HG02678 (cell line): Measurements from ENCODE around the gene STARD3NL.
"Not testable (repeated sequence)": the region's sequence is repeated elsewhere in the genome, so short reads cannot be mapped to it uniquely, and the experiment has no call there.

ENCODE experiments used
- ATAC-seq: cut with Tn5 transposase; IDR thresholded peaks from one replicate; pipeline ENCODE4 v1.9.1; 2021; ENCODE audit warnings: mild to moderate bottlenecking, moderate library complexity; ENCODE audit not compliant: unreplicated experiment

STARD3NL gene

DNA sequence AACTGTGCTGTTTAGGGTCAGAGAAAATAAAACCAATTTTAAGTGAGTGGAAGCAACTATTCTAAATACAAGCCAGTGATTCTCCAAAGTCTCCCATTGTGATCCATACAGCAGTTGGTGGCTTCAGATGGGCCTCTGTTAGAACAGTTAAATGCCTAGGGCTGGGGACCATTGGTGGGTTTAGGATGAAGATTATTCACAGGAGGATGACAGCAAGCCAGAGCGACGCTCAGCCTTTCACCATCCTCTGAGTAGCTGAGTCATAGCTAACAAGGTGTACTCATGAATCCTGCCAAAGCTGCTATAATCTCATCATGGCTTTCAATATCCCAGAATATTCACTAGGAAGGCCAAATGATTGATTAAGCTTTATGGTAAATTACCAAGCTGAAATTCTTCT lies 39.6 kb downstream of the STARD3NL start:
- ATAC-seq, result no peak

DNA sequence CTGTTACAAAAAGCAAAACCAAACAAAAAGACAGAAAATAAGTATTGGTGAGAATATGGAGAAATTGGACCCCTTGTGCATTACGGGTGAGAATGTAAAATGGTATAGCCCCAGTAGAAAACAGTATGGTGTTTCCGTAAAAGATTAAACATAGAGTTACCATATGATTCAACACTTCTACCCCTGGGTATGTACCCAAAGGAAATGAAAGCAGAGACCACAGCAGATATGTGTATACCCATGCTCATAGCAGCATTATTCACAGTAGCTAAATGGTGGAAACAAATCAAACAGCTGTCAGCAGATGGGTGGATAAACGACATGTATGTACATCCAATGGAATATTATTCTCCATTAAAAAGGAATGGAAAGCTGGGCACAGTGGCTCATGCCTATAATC lies 42.4 kb downstream of the STARD3NL start:
- peak; percentile 51 for ATAC-seq

DNA sequence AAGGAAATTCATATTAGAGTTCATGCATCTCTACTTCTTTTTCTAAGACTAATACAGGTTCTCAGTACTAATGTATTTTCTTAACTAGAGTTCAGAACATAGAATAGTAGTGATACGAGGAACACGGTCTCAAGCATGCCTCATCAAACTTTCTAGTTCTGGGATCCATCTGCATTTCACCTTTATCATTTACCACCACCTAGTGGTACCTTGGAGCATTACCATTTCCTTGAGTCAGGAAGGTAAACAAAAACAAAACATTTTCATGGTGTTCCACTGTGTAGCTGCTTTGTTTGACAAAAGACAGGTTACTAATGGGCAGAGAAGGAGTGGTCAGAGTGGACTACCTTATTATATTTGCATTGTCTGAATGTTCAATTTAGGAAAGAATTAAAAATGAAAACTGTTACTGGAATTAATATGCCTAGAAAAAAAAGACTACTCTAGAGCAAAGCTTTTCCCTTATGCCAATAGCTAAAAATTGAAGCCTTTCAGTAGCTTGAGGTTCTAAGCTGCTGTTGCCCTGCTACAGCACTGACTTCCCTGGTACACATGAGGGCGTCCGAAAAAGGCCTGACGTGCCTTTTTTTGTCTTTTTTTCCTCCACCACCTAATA lies 44.5 kb downstream of the STARD3NL start:
- ATAC-seq, result peak; percentile 49

DNA sequence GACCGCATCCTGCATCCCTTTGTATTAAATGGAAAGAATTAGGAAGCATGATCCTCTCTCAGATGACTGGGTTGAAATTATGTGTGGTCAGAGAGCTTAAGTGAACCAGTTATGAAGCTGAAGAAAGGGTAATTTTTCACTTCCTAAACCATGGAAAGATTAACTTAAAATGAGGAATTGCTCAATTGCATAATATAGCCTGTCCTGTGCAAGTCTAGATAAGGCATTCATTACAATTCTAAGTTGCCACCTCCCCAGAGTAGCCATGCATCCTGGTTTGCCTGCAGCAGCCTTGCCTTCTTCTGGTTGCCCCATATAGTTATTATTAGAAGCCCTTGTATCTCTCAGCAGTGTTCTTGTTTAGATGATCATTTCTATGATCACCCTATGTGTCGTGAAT lies 45.3 kb downstream of the STARD3NL start:
- ATAC-seq, result no peak

DNA sequence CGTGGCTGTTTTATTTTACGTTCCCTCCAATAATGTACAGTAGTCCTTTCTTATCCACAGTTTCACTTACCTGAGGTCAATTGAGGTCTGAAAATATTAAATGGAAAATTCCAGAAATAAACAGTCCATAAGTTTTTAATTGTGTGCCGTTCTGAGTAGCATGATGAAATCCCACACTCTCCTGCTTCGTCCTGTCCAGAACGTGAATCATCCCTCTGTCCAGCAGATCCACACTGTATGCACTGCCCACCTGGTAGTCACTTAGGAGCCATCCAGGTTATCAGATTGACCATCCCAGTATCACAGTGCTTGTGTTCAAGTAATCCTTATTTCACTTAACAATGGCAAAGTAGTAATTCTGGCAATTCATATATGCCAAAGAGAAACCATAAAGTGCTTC lies 46.3 kb downstream of the STARD3NL start:
- ATAC-seq, result no peak

- no peak for ATAC-seq
Measured at GRCh38 chr7:38229386-38229785, 51.3 kb downstream of the STARD3NL start.

DNA sequence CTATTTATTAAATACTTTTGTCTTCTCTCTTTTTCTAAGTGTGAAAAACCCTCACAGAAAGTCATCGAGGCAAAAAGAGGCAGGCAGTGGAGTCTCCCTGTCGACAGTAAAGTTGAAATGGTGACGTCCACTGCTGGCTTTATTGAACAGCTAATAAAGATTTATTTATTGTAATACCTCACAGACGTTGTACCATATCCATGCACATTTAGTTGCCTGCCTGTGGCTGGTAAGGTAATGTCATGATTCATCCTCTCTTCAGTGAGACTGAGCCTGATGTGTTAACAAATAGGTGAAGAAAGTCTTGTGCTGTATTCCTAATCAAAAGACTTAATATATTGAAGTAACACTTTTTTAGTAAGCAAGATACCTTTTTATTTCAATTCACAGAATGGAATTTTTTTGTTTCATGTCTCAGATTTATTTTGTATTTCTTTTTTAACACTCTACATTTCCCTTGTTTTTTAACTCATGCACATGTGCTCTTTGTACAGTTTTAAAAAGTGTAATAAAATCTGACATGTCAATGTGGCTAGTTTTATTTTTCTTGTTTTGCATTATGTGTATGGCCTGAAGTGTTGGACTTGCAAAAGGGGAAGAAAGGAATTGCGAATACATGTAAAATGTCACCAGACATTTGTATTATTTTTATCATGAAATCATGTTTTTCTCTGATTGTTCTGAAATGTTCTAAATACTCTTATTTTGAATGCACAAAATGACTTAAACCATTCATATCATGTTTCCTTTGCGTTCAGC lies 52.0 kb downstream of the STARD3NL start:
- no peak for ATAC-seq

DNA sequence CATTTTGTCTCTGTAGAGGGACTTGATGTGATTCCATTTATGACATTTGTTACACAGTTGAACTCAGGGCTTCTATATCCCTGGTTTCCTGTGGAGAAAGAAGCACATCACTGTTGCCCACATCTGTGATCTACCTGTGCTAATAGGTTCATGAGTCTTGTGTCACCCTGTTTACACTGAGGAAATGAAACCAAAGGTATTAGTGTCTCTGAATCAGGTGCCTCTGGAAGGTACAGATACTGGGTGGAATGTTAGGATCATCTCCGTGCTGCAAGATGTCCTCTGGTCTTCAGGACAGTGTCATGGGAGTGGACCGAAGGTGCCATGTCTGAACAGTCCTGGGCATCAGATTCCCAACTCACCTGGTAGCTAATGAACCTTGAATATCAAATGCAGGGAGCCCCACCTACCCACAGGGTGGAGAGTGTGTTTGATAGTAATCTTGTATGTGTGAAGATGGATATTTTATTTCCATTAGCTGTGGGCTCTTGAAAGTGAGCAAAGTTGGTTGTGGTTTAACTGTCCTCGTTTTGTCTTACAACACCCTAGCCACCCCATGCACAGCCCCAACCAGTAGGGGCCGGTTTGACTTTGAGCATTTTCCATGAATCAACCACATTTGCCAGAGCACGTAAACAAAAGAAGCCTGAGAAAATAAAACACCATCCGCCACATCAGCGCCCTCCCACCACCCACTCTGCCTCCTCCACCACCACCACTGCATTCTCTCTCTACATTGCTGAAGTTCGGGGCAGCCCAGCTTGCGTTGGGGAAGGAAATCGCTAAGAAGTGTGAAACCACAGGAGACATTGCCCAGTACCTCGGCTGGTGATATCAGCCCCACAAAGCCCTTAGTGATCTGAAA lies 54.7 kb downstream of the STARD3NL start:
- ATAC-seq, result peak; percentile 89

GRCh38 chr7:38234759-38235158 lies 56.7 kb downstream of the STARD3NL start:
- ATAC-seq, result not testable (repeated sequence)

DNA sequence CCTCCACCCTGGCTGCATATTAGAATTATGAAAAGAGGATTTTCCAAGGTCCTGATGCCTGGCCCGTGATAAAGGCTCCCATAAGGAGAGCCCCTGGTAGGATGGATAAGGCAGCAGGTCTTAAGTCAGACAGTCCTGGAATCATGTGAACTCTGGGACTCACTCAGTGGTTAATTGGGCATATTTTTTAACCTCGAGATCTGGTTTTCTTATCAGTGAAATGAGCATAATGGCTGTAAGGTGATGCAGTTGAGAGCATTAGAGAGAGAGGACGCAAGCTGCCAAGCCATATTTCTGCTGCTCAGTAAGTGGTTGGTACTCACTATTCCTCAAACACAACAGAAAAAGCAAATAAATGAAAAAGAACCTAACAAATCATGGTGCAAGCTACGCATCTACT lies 57.6 kb downstream of the STARD3NL start:
- ATAC-seq, result no peak

DNA sequence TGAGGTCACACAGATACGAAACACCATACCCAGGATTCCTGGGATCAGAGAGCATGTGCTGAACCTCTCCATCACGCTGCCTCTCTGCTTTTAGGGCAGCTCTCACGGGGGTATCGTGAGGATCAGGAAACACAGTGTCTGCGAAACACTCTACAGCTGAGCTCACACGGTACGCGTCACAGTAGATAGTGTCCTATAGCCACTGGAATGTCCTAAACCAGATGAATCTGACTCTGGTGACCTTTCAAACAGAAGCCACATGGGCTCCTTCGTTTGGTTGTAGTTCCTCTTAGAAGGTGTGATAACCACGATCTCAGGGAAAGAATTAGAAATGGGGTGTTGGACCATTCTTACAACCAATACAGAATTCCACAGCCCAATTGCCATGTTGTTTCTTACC lies 61.1 kb downstream of the STARD3NL start:
- not testable (repeated sequence) for ATAC-seq

- no peak for ATAC-seq
Measured at GRCh38 chr7:38241071-38241470, 63.0 kb downstream of the STARD3NL start.

DNA sequence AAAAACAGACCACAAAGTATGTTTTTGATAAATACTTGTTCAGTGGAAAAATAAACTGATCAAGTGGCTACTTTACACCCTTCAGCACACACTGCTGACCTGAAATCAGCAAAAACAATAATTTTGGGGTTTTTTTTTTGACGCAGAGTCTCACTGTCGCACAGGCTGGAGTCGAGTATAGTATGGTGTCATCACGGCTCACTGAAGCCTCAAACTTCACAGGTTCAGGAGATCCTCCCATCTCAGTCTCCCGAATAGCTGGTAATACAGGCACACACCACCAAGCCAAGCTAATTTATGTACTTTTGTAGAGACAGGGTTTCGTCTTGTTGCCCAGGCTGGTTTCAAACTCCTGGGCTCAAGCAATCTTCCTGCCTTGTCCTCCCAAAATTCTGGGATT lies 64.8 kb downstream of the STARD3NL start:
- ATAC-seq, result no peak

GRCh38 chr7:38243345-38243744 lies 65.3 kb downstream of the STARD3NL start:
- not testable (repeated sequence) for ATAC-seq

GRCh38 chr7:38244516-38244915 lies 66.5 kb downstream of the STARD3NL start:
- ATAC-seq, result no peak

DNA sequence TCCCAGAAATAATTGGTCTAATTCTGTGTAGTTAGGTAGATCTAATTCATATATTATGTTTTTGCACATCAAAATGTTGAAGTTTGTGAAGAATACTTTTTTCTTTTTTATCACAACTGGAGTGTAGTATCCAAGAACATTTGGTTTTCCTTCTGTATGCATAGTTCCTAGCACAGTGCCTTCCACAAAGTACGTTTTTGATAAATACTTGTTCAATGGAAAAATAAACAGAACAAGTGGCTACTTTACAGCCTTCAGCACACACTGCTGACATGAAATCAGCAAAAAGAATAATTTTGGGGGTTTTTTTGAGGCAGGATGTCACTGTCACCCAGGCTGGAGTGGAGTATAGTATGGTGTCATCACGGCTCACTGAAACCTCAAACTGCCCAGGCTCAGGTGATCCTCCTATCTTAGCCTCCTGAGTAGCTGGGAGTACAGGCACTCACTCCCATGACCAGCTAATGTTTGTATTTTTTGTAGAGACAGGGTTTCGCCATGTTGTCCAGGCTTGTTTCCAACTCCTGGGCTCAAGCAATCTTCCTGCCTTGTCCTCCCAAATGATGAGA lies 67.4 kb downstream of the STARD3NL start:
- ATAC-seq, result no peak

DNA sequence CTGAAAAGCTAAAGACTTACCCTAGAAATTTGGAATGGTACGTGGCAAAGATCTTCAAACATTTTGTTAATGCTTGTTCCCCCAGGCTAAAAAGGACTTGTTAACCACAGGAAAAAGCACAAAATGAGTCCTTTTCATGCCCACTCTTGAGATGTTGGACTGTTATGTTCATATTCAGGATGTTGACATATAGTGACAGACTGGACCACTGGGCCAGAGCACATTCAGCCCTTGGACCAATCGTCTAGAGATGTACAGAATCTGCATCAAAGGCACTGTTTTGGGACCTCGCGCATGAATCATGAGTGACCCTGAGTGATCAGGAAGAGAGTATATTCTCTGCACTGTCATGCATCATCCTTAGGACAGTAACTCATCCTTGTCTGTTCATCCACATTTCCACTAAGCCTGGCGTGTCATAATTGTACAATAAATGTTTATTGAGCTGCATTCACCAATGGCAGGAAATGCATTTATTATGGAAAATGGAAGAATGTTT lies 70.1 kb downstream of the STARD3NL start:
- ATAC-seq, result no peak

DNA sequence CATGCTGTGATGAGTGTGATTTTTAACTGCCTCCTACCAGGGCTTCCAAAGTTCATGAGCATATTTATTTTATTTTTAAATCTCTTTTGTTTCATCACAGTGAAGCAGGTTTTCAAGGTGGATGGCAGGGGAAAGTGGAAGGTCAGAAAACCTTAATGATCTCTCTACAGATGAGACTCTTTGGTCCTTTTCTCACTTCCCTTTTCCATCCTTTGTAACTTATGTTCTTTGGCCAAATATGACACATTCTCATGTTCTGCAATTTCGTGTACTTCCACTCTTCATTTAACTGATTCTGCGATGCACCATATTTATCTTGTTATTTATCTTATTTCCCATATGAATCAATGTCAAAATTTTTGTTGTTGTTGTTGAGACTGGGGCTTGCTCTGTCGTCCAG lies 71.8 kb downstream of the STARD3NL start:
- ATAC-seq, result peak; percentile 70

DNA sequence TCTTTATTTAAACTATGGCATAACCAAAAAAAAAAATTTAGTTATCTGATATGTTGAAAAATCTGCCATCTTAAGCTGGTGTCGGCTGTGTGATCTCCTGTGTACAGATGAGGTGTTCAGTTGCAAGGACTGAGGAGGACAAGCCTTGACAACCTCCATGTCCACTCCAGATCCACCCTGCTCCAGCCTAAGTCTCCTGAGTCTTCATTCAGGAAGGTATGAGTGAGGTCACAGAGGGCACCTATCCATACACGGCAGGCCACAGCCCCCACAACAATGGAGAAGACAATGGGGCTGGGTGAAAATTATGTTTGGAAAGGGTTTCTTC lies 79.3 kb downstream of the STARD3NL start:
- no peak for ATAC-seq

DNA sequence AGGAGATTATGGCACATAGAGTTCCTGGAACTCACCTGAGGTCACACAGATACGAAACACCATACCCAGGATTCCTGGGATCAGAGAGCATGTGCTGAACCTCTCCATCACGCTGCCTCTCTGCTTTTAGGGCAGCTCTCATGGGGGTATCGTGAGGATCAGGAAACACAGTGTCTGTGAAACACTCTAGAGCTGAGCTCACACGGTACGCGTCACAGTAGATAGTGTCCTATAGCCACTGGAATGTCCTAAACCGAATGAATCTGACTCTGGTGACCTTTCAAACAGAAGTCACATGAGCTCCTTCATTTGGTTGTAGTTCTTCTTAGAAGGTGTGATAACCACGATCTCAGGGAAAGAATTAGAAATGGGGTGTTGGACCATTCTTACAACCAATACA lies 81.1 kb downstream of the STARD3NL start:
- not testable (repeated sequence) for ATAC-seq

DNA sequence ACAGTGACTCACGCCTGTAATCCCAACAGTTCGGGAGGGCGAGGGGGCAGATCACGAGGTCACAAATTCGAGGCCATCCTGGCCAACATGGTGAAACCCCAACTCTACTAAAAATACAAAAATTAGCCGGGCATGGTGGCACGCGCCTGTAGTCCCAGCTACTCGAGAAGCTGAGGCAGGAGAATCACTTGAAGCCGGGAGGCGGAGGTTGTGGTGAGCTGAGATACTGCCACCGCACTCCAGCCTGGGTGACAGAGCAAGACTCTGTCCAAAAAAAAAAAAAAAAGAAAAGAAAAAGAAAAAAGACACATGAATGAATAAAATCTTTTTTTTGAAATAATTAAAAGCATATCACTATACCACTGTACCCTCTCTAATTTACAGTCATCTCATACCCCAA lies 83.6 kb downstream of the STARD3NL start:
- ATAC-seq, result not testable (repeated sequence)
